H1 (cell line): Measurements from ENCODE around the gene PXK.

ENCODE experiments used
- HDAC6 ChIP-seq: IDR thresholded peaks from one replicate; pipeline ENCODE4 v1.7.1; 2012; ENCODE audit warnings: low read depth, mild to moderate bottlenecking, inconsistent platforms, low read length, moderate library complexity
- POLR2AphosphoS5 ChIP-seq: IDR thresholded peaks from 2 replicates; pipeline ENCODE4 v1.6.1; 2011; ENCODE audit warnings: low read depth, low read length
- TF ChIP-seq, protein P1 (sequence below), 3 experiments: IDR thresholded peaks; 1 replicate in 2 of 3; 2 replicates in 1 of 3; pipeline versions ENCODE4 v1.5.1 to v1.6.1; 2011; ENCODE audit warnings: low read length in 3 of 3, mild to moderate bottlenecking in 3 of 3, inconsistent platforms in 2 of 3, low read depth in 1 of 3, moderate library complexity in 1 of 3; ENCODE audit not compliant: insufficient read depth in 1 of 3; ENCODE audit errors: control extremely low read depth in 1 of 3
- TF ChIP-seq, protein P2 (sequence below): IDR thresholded peaks from 2 replicates; pipeline ENCODE4 v1.6.1; 2012; ENCODE audit warnings: low read length, inconsistent platforms
- TF ChIP-seq, protein P3 (sequence below): fragments of 300-600 bp; sonication (generic); IDR thresholded peaks from 2 replicates; pipeline ENCODE4 v1.7.1; 2012; ENCODE audit warnings: low read length, moderate library complexity, mild to moderate bottlenecking, inconsistent platforms; ENCODE audit not compliant: insufficient replicate concordance

DNA sequence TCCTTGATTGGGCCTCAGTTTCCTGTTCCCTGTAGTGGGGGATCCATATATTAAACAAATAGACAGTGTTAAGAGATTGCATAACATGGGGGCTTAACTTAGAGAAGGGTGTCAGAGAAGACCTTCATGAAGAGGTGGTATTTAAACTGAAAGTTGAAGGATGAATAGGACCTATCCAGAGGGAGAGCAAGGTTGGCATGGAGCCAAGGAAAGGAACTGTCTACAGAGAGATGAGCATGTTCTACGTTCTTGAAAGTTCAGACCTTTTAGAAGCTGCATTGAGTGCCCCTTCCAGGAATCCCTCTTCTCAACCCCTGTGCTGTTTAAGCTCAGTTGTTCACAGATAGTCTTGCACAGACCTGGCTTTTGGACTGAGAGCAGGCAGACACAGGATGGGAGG lies 24.0 kb upstream of the PXK start:
- TF ChIP-seq, protein P1, sequence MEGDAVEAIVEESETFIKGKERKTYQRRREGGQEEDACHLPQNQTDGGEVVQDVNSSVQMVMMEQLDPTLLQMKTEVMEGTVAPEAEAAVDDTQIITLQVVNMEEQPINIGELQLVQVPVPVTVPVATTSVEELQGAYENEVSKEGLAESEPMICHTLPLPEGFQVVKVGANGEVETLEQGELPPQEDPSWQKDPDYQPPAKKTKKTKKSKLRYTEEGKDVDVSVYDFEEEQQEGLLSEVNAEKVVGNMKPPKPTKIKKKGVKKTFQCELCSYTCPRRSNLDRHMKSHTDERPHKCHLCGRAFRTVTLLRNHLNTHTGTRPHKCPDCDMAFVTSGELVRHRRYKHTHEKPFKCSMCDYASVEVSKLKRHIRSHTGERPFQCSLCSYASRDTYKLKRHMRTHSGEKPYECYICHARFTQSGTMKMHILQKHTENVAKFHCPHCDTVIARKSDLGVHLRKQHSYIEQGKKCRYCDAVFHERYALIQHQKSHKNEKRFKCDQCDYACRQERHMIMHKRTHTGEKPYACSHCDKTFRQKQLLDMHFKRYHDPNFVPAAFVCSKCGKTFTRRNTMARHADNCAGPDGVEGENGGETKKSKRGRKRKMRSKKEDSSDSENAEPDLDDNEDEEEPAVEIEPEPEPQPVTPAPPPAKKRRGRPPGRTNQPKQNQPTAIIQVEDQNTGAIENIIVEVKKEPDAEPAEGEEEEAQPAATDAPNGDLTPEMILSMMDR (IDR thresholded peaks at IDR 0.05; ENCODE audit: control extremely low read depth in 1 of 3, insufficient read depth in 1 of 3, low read depth in 1 of 3, low read length in 3 of 3): no peak
- no peak for TF ChIP-seq HDAC6
- no peak for TF ChIP-seq POLR2AphosphoS5
- TF ChIP-seq, protein P2, sequence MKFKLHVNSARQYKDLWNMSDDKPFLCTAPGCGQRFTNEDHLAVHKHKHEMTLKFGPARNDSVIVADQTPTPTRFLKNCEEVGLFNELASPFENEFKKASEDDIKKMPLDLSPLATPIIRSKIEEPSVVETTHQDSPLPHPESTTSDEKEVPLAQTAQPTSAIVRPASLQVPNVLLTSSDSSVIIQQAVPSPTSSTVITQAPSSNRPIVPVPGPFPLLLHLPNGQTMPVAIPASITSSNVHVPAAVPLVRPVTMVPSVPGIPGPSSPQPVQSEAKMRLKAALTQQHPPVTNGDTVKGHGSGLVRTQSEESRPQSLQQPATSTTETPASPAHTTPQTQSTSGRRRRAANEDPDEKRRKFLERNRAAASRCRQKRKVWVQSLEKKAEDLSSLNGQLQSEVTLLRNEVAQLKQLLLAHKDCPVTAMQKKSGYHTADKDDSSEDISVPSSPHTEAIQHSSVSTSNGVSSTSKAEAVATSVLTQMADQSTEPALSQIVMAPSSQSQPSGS: no peak
- TF ChIP-seq, protein P3, sequence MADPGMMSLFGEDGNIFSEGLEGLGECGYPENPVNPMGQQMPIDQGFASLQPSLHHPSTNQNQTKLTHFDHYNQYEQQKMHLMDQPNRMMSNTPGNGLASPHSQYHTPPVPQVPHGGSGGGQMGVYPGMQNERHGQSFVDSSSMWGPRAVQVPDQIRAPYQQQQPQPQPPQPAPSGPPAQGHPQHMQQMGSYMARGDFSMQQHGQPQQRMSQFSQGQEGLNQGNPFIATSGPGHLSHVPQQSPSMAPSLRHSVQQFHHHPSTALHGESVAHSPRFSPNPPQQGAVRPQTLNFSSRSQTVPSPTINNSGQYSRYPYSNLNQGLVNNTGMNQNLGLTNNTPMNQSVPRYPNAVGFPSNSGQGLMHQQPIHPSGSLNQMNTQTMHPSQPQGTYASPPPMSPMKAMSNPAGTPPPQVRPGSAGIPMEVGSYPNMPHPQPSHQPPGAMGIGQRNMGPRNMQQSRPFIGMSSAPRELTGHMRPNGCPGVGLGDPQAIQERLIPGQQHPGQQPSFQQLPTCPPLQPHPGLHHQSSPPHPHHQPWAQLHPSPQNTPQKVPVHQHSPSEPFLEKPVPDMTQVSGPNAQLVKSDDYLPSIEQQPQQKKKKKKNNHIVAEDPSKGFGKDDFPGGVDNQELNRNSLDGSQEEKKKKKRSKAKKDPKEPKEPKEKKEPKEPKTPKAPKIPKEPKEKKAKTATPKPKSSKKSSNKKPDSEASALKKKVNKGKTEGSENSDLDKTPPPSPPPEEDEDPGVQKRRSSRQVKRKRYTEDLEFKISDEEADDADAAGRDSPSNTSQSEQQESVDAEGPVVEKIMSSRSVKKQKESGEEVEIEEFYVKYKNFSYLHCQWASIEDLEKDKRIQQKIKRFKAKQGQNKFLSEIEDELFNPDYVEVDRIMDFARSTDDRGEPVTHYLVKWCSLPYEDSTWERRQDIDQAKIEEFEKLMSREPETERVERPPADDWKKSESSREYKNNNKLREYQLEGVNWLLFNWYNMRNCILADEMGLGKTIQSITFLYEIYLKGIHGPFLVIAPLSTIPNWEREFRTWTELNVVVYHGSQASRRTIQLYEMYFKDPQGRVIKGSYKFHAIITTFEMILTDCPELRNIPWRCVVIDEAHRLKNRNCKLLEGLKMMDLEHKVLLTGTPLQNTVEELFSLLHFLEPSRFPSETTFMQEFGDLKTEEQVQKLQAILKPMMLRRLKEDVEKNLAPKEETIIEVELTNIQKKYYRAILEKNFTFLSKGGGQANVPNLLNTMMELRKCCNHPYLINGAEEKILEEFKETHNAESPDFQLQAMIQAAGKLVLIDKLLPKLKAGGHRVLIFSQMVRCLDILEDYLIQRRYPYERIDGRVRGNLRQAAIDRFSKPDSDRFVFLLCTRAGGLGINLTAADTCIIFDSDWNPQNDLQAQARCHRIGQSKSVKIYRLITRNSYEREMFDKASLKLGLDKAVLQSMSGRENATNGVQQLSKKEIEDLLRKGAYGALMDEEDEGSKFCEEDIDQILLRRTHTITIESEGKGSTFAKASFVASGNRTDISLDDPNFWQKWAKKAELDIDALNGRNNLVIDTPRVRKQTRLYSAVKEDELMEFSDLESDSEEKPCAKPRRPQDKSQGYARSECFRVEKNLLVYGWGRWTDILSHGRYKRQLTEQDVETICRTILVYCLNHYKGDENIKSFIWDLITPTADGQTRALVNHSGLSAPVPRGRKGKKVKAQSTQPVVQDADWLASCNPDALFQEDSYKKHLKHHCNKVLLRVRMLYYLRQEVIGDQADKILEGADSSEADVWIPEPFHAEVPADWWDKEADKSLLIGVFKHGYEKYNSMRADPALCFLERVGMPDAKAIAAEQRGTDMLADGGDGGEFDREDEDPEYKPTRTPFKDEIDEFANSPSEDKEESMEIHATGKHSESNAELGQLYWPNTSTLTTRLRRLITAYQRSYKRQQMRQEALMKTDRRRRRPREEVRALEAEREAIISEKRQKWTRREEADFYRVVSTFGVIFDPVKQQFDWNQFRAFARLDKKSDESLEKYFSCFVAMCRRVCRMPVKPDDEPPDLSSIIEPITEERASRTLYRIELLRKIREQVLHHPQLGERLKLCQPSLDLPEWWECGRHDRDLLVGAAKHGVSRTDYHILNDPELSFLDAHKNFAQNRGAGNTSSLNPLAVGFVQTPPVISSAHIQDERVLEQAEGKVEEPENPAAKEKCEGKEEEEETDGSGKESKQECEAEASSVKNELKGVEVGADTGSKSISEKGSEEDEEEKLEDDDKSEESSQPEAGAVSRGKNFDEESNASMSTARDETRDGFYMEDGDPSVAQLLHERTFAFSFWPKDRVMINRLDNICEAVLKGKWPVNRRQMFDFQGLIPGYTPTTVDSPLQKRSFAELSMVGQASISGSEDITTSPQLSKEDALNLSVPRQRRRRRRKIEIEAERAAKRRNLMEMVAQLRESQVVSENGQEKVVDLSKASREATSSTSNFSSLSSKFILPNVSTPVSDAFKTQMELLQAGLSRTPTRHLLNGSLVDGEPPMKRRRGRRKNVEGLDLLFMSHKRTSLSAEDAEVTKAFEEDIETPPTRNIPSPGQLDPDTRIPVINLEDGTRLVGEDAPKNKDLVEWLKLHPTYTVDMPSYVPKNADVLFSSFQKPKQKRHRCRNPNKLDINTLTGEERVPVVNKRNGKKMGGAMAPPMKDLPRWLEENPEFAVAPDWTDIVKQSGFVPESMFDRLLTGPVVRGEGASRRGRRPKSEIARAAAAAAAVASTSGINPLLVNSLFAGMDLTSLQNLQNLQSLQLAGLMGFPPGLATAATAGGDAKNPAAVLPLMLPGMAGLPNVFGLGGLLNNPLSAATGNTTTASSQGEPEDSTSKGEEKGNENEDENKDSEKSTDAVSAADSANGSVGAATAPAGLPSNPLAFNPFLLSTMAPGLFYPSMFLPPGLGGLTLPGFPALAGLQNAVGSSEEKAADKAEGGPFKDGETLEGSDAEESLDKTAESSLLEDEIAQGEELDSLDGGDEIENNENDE: no peak
